Liver (tissue), 9 donors: ENCODE measurements around the gene HASPIN. TPM values are rescaled to one million over a fixed set of nuclear protein-coding genes. Genes with fewer than 3 reads are reported as not detected.
A peak's percentile ranks its signal among the peaks of the same experiment; 100 is the strongest.

Experiments used
- DNase-seq: peaks from one replicate; pipeline ENCODE4 v3.0.0-alpha.2; 2017; ENCODE audit warnings: low spot score
- H3K27ac ChIP-seq, 2 donors: one replicate each; pipeline ENCODE4 v1.7.0; 2013; ENCODE audit warnings: inconsistent platforms in 2 of 2, low read length in 2 of 2, control low read depth in 1 of 2, low read depth in 1 of 2, mild to moderate bottlenecking in 1 of 2
- H3K27me3 ChIP-seq, 4 donors: one replicate each; pipeline versions ENCODE4 v1.6.1 to v1.7.0; 2013; ENCODE audit warnings: low read length in 3 of 4, inconsistent platforms in 1 of 4, mild to moderate bottlenecking in 1 of 4, moderate library complexity in 1 of 4; ENCODE audit not compliant: control insufficient read depth in 4 of 4, insufficient read depth in 4 of 4
- H3K36me3 ChIP-seq, 4 donors: one replicate each; pipeline versions ENCODE4 v1.6.1 to v1.7.0; 2013; ENCODE audit warnings: low read length in 3 of 4, mild to moderate bottlenecking in 3 of 4, low read depth in 1 of 4, moderate library complexity in 1 of 4; ENCODE audit not compliant: control insufficient read depth in 4 of 4, insufficient read depth in 3 of 4
- H3K4me1 ChIP-seq, 4 donors: one replicate each; pipeline versions ENCODE4 v1.6.1 to v1.7.0; 2013; ENCODE audit warnings: low read length in 3 of 4, mild to moderate bottlenecking in 3 of 4, moderate library complexity in 1 of 4; ENCODE audit not compliant: control insufficient read depth in 4 of 4, insufficient read depth in 4 of 4
- H3K4me3 ChIP-seq, 3 donors: one replicate each; pipeline versions ENCODE4 v1.6.1 to v1.7.0; 2013; ENCODE audit warnings: low read length in 3 of 3, control low read depth in 1 of 3, low read depth in 1 of 3, mild to moderate bottlenecking in 1 of 3
- H3K9ac ChIP-seq, 2 donors: one replicate each; pipeline ENCODE4 v1.7.0; 2013; ENCODE audit warnings: low read length in 2 of 2, mild to moderate bottlenecking in 2 of 2, moderate library complexity in 2 of 2, control low read depth in 1 of 2, low read depth in 1 of 2
- H3K9me3 ChIP-seq, 4 donors: one replicate each; pipeline versions ENCODE4 v1.6.1 to v1.7.0; 2013; ENCODE audit warnings: low read length in 3 of 4; ENCODE audit not compliant: control insufficient read depth in 4 of 4
- CTCF ChIP-seq: fragments of 150-350 bp; IDR thresholded peaks from 2 replicates; pipeline ENCODE4 v1.5.1; 2017; ENCODE audit warnings: improper control_type of control experiment, low read depth, low read length; ENCODE audit not compliant: missing input control
- FOXA1 ChIP-seq: IDR thresholded peaks from 2 replicates; pipeline ENCODE4 v1.6.1; 2016; ENCODE audit warnings: antibody characterized with exemption
- FOXA2 ChIP-seq: IDR thresholded peaks from 2 replicates; pipeline ENCODE4 v1.6.1; 2016; ENCODE audit warnings: antibody characterized with exemption
- MAX ChIP-seq: IDR thresholded peaks from 2 replicates; pipeline ENCODE4 v1.6.1; 2016; ENCODE audit warnings: antibody characterized with exemption
- NR2F2 ChIP-seq: IDR thresholded peaks from 2 replicates; pipeline ENCODE4 v1.6.1; 2016; ENCODE audit warnings: antibody characterized with exemption
- RXRA ChIP-seq, 2 donors: IDR thresholded peaks; 2 replicates each; pipeline ENCODE4 v1.6.1; 2017 to 2018; ENCODE audit warnings: antibody characterized with exemption in 2 of 2, mild to moderate bottlenecking in 1 of 2
- YY1 ChIP-seq: IDR thresholded peaks from 2 replicates; pipeline ENCODE4 v1.6.1; 2016; ENCODE audit warnings: antibody characterized with exemption, mild to moderate bottlenecking
- WGBS: extraction: QIAGEN DNeasy Blood & Tissue Kit; methylation state at CpG from one replicate; pipeline ENCODE4 v1.1.7; 2013; 5-methylcytosine and 5-hydroxymethylcytosine counted together
- polyA plus RNA-seq, 2 donors: library from polyadenylated mRNA; stranded (reverse) in 1 of 2; unstranded in 1 of 2; fragments of 200-250 nt in 1 of 2; fragments of >200 nt in 1 of 2; fragmentation: Nextera tagmentation in 1 of 2; extraction: Ambion mirVana in 1 of 2; gene quantifications; one replicate each; pipeline versions ENCODE4 v1.2.1 to v1.2.3, GENCODE V29; 2013 to 2015
- total RNA-seq, 2 donors: library from RNA; depleted of rRNA; stranded (reverse); fragments of >200 nt; gene quantifications; one replicate each; pipeline ENCODE4 v1.2.3, GENCODE V29; 2014
- TF ChIP-seq, protein P1 (sequence below): IDR thresholded peaks from 2 replicates; pipeline ENCODE4 v1.6.1; 2016; ENCODE audit warnings: antibody characterized with exemption
- TF ChIP-seq, protein P2 (sequence below): IDR thresholded peaks from 2 replicates; pipeline ENCODE4 v1.6.1; 2016; ENCODE audit warnings: antibody characterized with exemption, mild to moderate bottlenecking
- donor health status: healthy.
- donor health status: healthy.
- donor health status: healthy.
- donor health status: healthy.
- donor health status: healthy.

HASPIN gene
- total and polyA plus RNA-seq, 4 donors, result 0.08 to 5.8 (median 0.28) TPM; not detected in 1

GRCh38 chr17:3693829-3694231 lies 29.9 kb upstream of the HASPIN start:
- Histone ChIP-seq H3K9me3 (peaks cover 0 to 10% (median 5%) of the 10 kb centered on the region in 4 donors), H3K27me3 (no peaks in the 10 kb centered on the region), H3K9ac (no peak overlapping the region), H3K4me1 (peaks cover 4 to 10% (median 10%) of the 10 kb centered on the region in 4 donors), H3K27ac (no peak overlapping the region), H3K36me3 (no peaks in the 10 kb centered on the region), H3K4me3 (no peak overlapping the region)
- 63% methylated on average over 9 of the region's 9 CpGs for WGBS
- no peak for DNase-seq
- TF ChIP-seq FOXA1, result no peak
- TF ChIP-seq, protein P1, sequence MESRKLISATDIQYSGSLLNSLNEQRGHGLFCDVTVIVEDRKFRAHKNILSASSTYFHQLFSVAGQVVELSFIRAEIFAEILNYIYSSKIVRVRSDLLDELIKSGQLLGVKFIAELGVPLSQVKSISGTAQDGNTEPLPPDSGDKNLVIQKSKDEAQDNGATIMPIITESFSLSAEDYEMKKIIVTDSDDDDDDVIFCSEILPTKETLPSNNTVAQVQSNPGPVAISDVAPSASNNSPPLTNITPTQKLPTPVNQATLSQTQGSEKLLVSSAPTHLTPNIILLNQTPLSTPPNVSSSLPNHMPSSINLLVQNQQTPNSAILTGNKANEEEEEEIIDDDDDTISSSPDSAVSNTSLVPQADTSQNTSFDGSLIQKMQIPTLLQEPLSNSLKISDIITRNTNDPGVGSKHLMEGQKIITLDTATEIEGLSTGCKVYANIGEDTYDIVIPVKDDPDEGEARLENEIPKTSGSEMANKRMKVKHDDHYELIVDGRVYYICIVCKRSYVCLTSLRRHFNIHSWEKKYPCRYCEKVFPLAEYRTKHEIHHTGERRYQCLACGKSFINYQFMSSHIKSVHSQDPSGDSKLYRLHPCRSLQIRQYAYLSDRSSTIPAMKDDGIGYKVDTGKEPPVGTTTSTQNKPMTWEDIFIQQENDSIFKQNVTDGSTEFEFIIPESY, result no peak
- TF ChIP-seq FOXA2, result no peak
- TF ChIP-seq NR2F2, result no peak
- TF ChIP-seq RXRA (IDR thresholded peaks at IDR 0.05), result no peak

DNA sequence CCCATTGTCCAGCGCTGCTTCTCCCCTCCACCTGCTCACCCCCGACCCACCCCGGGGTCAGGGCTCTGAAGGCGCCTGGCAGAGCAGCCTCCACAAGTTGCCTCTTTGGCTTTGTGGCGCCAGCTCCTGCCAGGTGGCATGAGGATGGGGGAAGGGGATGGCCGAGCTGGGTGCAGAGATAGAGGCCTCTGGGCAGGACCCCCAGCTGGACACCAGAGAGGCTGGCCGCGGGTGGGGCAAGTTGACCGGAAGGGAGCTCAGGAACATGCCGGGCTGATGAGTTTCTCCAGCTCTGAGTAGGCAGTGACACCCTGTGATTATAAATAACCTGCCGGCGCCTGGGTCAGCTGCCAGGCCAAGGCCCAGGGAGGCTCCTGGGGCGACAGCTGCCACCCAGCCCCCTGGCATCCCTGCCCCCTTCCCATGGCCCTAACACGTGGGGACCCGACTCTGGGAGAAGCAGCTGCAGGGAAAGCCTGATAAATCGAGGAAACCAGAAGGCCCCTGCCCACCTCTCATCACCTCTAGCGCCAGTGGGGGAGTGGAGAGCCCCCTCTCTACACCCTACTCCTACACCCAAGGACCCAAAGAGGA lies 28.5 kb upstream of the HASPIN start:
- DNase-seq, result no peak
- TF ChIP-seq RXRA (IDR thresholded peaks at IDR 0.05) (no peak), YY1 (no peak), CTCF (no peak), MAX (no peak), NR2F2 (no peak)
- Histone ChIP-seq H3K9me3 (peaks cover 0 to 10% (median 5%) of the 10 kb centered on the region in 4 donors), H3K4me1 (peaks cover 4 to 10% (median 10%) of the 10 kb centered on the region in 4 donors), H3K27me3 (no peaks in the 10 kb centered on the region), H3K36me3 (no peaks in the 10 kb centered on the region), H3K4me3 (peak overlapping the region in 2 of 3 donors; percentile 54 to 63), H3K9ac (no peak overlapping the region), H3K27ac (no peak overlapping the region)
- 24% methylated on average over 17 of the region's 17 CpGs for WGBS

DNA sequence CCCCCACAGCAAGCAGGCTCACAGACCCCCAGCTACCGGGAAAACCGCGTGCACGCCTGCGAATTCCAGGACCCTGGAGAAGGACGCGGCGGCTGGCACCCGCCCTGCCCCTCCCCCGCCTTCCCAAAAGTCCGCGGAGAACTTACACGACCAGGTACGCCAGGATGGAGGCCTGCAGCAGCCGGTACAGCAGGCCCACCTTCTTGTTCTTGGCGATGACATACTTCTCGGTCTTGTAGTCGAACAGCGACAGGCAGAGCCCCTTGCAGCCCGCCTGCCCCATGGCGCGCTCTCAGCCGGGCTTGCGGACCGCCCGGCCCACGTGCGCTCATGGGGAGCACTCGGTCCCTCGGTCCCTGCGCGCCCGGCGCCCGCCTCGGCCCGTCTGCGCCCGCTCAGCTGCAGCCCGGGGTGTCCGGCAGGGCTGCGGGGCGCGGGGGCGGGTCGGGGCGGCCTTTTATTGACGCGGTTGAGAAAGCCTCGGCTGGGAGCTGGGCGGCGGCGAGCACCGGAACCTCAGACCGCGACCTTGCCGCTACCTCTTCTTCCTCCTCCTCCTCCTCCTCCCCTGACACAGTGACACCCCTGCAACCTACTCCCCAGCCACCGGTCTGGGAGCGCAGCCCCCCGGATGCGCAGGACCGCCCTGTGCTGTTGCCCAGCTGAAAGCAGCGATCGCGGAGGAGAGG lies 27.8 kb upstream of the HASPIN start, which contains the start of gene P2RX5:
TSS of gene P2RX5 (minus strand) at position 433 of the 689 bp plus-strand sequence. CDS start at position 283, 150 bp downstream.
- WGBS, result 2% methylated on average over 65 of the region's 65 CpGs
- no peak within 1 kb of the TSS for H3K9ac ChIP-seq
- no peak within 1 kb of the TSS for H3K27ac ChIP-seq

More for the DNA sequence above, 27.8 kb upstream of the HASPIN start, which contains the start of gene P2RX5:
- DNase-seq, result no peak
- Histone ChIP-seq H3K4me1 (peaks cover 4 to 10% (median 10%) of the 10 kb centered on the region in 4 donors), H3K36me3 (no peaks in the 10 kb centered on the region), H3K4me3 (peak within 1 kb of the TSS in 2 of 3 donors; percentile 54 to 63), H3K27me3 (no peaks in the 10 kb centered on the region), H3K9me3 (peaks cover 0 to 10% (median 5%) of the 10 kb centered on the region in 4 donors)
- TF ChIP-seq, protein P2, sequence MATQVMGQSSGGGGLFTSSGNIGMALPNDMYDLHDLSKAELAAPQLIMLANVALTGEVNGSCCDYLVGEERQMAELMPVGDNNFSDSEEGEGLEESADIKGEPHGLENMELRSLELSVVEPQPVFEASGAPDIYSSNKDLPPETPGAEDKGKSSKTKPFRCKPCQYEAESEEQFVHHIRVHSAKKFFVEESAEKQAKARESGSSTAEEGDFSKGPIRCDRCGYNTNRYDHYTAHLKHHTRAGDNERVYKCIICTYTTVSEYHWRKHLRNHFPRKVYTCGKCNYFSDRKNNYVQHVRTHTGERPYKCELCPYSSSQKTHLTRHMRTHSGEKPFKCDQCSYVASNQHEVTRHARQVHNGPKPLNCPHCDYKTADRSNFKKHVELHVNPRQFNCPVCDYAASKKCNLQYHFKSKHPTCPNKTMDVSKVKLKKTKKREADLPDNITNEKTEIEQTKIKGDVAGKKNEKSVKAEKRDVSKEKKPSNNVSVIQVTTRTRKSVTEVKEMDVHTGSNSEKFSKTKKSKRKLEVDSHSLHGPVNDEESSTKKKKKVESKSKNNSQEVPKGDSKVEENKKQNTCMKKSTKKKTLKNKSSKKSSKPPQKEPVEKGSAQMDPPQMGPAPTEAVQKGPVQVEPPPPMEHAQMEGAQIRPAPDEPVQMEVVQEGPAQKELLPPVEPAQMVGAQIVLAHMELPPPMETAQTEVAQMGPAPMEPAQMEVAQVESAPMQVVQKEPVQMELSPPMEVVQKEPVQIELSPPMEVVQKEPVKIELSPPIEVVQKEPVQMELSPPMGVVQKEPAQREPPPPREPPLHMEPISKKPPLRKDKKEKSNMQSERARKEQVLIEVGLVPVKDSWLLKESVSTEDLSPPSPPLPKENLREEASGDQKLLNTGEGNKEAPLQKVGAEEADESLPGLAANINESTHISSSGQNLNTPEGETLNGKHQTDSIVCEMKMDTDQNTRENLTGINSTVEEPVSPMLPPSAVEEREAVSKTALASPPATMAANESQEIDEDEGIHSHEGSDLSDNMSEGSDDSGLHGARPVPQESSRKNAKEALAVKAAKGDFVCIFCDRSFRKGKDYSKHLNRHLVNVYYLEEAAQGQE, result peak; percentile 76
- no peak for TF ChIP-seq YY1
